Neural cell (in vitro differentiated cells): ENCODE measurements around the gene IKBKG.

Experiments
- CTCF ChIP-seq: fragments of 450-650 bp; IDR thresholded peaks from 2 replicates; pipeline ENCODE4 v1.5.1; 2014; ENCODE audit warnings: antibody characterized with exemption, mild to moderate bottlenecking, moderate library complexity; ENCODE audit not compliant: poor library complexity, severe bottlenecking
- EP300 ChIP-seq: fragments of 450-650 bp; conservative IDR thresholded peaks from 2 replicates; pipeline ENCODE4 v1.6.1; 2014; ENCODE audit warnings: antibody characterized with exemption, mild to moderate bottlenecking, moderate library complexity; ENCODE audit not compliant: poor library complexity, severe bottlenecking

GRCh38 chrX:154540897-154541535, 6.4 kb upstream of the IKBKG start:
- no peak for TF ChIP-seq CTCF
- TF ChIP-seq EP300: no peak
